Measurements from ENCODE around the gene P3H1. TPM values are rescaled to one million over a fixed set of nuclear protein-coding genes. Genes with fewer than 3 reads are reported as not detected.

P3H1 gene
- total RNA-seq, 4 donors from 2014 or later, result 16.6 to 28.0 (median 24.2) TPM

- Histone ChIP-seq H3K4me1 (no peaks in the 10 kb centered on the region), H3K9me3 (no peaks in the 10 kb centered on the region), H3K4me3 (replicated peaks in 1 of 3) (no peak overlapping the region), H3K27ac (no peak overlapping the region), H3K27me3 (no peaks in the 10 kb centered on the region), H3K36me3 (no peaks in the 10 kb centered on the region)
- intact Hi-C loops (cut with DNase I), result no loop called here
- DNase-seq, result no peak
- no peak for TF ChIP-seq CTCF (IDR thresholded peaks at IDR 0.05)
- WGBS, 2 donors, result 90 to 94% methylated on average over 5 of the region's 5 CpGs
Observed at GRCh38 chr1:42806593-42806992, 39.8 kb upstream of the P3H1 start.

GRCh38 chr1:42806171-42806570, 39.3 kb upstream of the P3H1 start:
- Histone ChIP-seq H3K9me3 (no peaks in the 10 kb centered on the region), H3K27me3 (no peaks in the 10 kb centered on the region), H3K36me3 (no peaks in the 10 kb centered on the region), H3K4me3 (replicated peaks in 1 of 3) (no peak overlapping the region), H3K4me1 (no peaks in the 10 kb centered on the region), H3K27ac (no peak overlapping the region)
- no peak for DNase-seq
- no peak for TF ChIP-seq CTCF (IDR thresholded peaks at IDR 0.05)
- no peak for TF ChIP-seq POLR2A (IDR thresholded peaks at IDR 0.05)
- intact Hi-C loops (cut with DNase I), result no loop called here

GRCh38 chr1:42801832-42802473, 35.1 kb upstream of the P3H1 start:
- no peak overlapping the region for H3K4me3 ChIP-seq (replicated peaks in 1 of 3)
- H3K9me3 ChIP-seq, result no peaks in the 10 kb centered on the region
- no peaks in the 10 kb centered on the region for H3K4me1 ChIP-seq
- intact Hi-C loops (cut with DNase I), result no loop called here
- TF ChIP-seq CTCF (IDR thresholded peaks at IDR 0.05) (no peak), POLR2A (IDR thresholded peaks at IDR 0.05) (no peak)
- H3K36me3 ChIP-seq, result no peaks in the 10 kb centered on the region
- no peak for DNase-seq
- no peaks in the 10 kb centered on the region for H3K27me3 ChIP-seq
- WGBS, 2 donors, result 88 to 95% methylated on average over 8 of the region's 8 CpGs
- no peak overlapping the region for H3K27ac ChIP-seq

GRCh38 chr1:42797979-42798378, 31.2 kb upstream of the P3H1 start:
- no peaks in the 10 kb centered on the region for H3K9me3 ChIP-seq
- TF ChIP-seq CTCF (IDR thresholded peaks at IDR 0.05), result no peak
- TF ChIP-seq POLR2A (IDR thresholded peaks at IDR 0.05), result no peak
- no peaks in the 10 kb centered on the region for H3K27me3 ChIP-seq
- intact Hi-C loops (cut with DNase I), result no loop called here
- 85 to 86% methylated on average over 5 of the region's 5 CpGs for WGBS, 2 donors
- H3K27ac ChIP-seq, result no peak overlapping the region
- H3K36me3 ChIP-seq, result no peaks in the 10 kb centered on the region
- H3K4me1 ChIP-seq, result no peaks in the 10 kb centered on the region
- no peak for DNase-seq
- H3K4me3 ChIP-seq (replicated peaks in 1 of 3), result no peak overlapping the region

- H3K9me3 ChIP-seq, result no peaks in the 10 kb centered on the region
- no peak for TF ChIP-seq CTCF (IDR thresholded peaks at IDR 0.05)
- no peak for TF ChIP-seq POLR2A (IDR thresholded peaks at IDR 0.05)
- WGBS, 2 donors, result 85 to 91% methylated on average over 3 of the region's 3 CpGs
Observed at GRCh38 chr1:42797414-42797813, 30.6 kb upstream of the P3H1 start.

More at GRCh38 chr1:42797414-42797813, 30.6 kb upstream of the P3H1 start:
- no peak for DNase-seq
- Histone ChIP-seq H3K4me3 (replicated peaks in 1 of 3) (no peak overlapping the region), H3K4me1 (no peaks in the 10 kb centered on the region), H3K36me3 (no peaks in the 10 kb centered on the region), H3K27ac (no peak overlapping the region), H3K27me3 (no peaks in the 10 kb centered on the region)
- intact Hi-C loops (cut with DNase I), result no loop called here

All from thyroid gland (tissue), 4 donors.